Fibroblast of skin of right biceps (primary cell): ENCODE data around the gene PTPRD.
"Not testable (repeated sequence)": the region's sequence is repeated elsewhere in the genome, so short reads cannot be mapped to it uniquely, and the experiment has no call there.

Experiments
- DNase-seq: peaks from one replicate; pipeline ENCODE4 v3.0.0-alpha.2; 2013

Gene PTPRD

GRCh38 chr9:9560382-9561035, 1052.3 kb downstream of the PTPRD start:
- DNase-seq: no peak

- DNase-seq: no peak
Measured at GRCh38 chr9:9558907-9559306, 1053.9 kb downstream of the PTPRD start.

GRCh38 chr9:9557804-9558334, 1054.9 kb downstream of the PTPRD start:
- DNase-seq: no peak

GRCh38 chr9:9556865-9557803, 1055.7 kb downstream of the PTPRD start:
- DNase-seq: no peak

GRCh38 chr9:9552665-9553064, 1060.1 kb downstream of the PTPRD start:
- DNase-seq: no peak

GRCh38 chr9:9538766-9539165, 1074.0 kb downstream of the PTPRD start:
- DNase-seq: no peak

GRCh38 chr9:9538356-9538755, 1074.4 kb downstream of the PTPRD start:
- no peak for DNase-seq

GRCh38 chr9:9536523-9536922, 1076.3 kb downstream of the PTPRD start:
- DNase-seq: no peak

GRCh38 chr9:9523476-9524139, 1089.2 kb downstream of the PTPRD start:
- DNase-seq: no peak

GRCh38 chr9:9522406-9522805, 1090.4 kb downstream of the PTPRD start:
- no peak for DNase-seq

- no peak for DNase-seq
Measured at GRCh38 chr9:9521033-9521779, 1091.6 kb downstream of the PTPRD start.

GRCh38 chr9:9504869-9505268, 1107.9 kb downstream of the PTPRD start:
- DNase-seq: no peak

GRCh38 chr9:9499546-9499945, 1113.3 kb downstream of the PTPRD start:
- DNase-seq: no peak

GRCh38 chr9:9498846-9499245, 1114.0 kb downstream of the PTPRD start:
- no peak for DNase-seq

- DNase-seq: no peak
Measured at GRCh38 chr9:9498128-9498527, 1114.7 kb downstream of the PTPRD start.

GRCh38 chr9:9494336-9494735, 1118.5 kb downstream of the PTPRD start:
- DNase-seq: no peak

- DNase-seq: no peak
Measured at GRCh38 chr9:9492506-9492905, 1120.3 kb downstream of the PTPRD start.

- no peak for DNase-seq
Measured at GRCh38 chr9:9489183-9489582, 1123.6 kb downstream of the PTPRD start.

- DNase-seq: no peak
Measured at GRCh38 chr9:9483175-9483574, 1129.6 kb downstream of the PTPRD start.

GRCh38 chr9:9478741-9479140, 1134.1 kb downstream of the PTPRD start:
- no peak for DNase-seq

- DNase-seq: no peak
Measured at GRCh38 chr9:9469271-9469670, 1143.5 kb downstream of the PTPRD start.

GRCh38 chr9:9441874-9442273, 1170.9 kb downstream of the PTPRD start:
- DNase-seq: not testable (repeated sequence)

- DNase-seq: no peak
Measured at GRCh38 chr9:9437641-9438040, 1175.2 kb downstream of the PTPRD start.
